GM10248 (cell line): Measurements from ENCODE around the gene DUSP22.
"Not testable (repeated sequence)": the region's sequence is repeated elsewhere in the genome, so short reads cannot be mapped to it uniquely, and the experiment has no call there.

Experiments used
- CTCF ChIA-PET: fragments of 300-600 bp; sonication (Branson Sonifier 250); formaldehyde crosslinking; extraction: SDS; loops from one replicate; lab custom pipeline; 2021; ENCODE audit warnings: antibody characterized with exemption; lab: Yijun Ruan, JAX
- POLR2A ChIA-PET: fragments of 350-650 bp; sonication (Branson Sonifier 250); formaldehyde crosslinking; extraction: SDS; loops from one replicate; lab custom pipeline; 2020; ENCODE audit warnings: antibody characterized with exemption; lab: Yijun Ruan, JAX
- DNase-seq: peaks from one replicate; pipeline ENCODE4 v3.0.0; 2012; ENCODE audit errors: extremely low spot score
- TF ChIP-seq, protein P1 (sequence below): IDR thresholded peaks from 2 replicates; pipeline ENCODE4 v1.5.1; 2012; ENCODE audit warnings: mild to moderate bottlenecking, low read depth; ENCODE audit errors: extremely low read depth, missing control alignments, control extremely low read depth

DUSP22 gene

GRCh38 chr6:281469-282103 is 10.7 kb upstream of the DUSP22 start:
- TF ChIP-seq, protein P1, sequence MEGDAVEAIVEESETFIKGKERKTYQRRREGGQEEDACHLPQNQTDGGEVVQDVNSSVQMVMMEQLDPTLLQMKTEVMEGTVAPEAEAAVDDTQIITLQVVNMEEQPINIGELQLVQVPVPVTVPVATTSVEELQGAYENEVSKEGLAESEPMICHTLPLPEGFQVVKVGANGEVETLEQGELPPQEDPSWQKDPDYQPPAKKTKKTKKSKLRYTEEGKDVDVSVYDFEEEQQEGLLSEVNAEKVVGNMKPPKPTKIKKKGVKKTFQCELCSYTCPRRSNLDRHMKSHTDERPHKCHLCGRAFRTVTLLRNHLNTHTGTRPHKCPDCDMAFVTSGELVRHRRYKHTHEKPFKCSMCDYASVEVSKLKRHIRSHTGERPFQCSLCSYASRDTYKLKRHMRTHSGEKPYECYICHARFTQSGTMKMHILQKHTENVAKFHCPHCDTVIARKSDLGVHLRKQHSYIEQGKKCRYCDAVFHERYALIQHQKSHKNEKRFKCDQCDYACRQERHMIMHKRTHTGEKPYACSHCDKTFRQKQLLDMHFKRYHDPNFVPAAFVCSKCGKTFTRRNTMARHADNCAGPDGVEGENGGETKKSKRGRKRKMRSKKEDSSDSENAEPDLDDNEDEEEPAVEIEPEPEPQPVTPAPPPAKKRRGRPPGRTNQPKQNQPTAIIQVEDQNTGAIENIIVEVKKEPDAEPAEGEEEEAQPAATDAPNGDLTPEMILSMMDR: no peak
- peak; percentile 10 for DNase-seq
- ChIA-PET CTCF (no interaction called here), POLR2A (no interaction called here)

DNA sequence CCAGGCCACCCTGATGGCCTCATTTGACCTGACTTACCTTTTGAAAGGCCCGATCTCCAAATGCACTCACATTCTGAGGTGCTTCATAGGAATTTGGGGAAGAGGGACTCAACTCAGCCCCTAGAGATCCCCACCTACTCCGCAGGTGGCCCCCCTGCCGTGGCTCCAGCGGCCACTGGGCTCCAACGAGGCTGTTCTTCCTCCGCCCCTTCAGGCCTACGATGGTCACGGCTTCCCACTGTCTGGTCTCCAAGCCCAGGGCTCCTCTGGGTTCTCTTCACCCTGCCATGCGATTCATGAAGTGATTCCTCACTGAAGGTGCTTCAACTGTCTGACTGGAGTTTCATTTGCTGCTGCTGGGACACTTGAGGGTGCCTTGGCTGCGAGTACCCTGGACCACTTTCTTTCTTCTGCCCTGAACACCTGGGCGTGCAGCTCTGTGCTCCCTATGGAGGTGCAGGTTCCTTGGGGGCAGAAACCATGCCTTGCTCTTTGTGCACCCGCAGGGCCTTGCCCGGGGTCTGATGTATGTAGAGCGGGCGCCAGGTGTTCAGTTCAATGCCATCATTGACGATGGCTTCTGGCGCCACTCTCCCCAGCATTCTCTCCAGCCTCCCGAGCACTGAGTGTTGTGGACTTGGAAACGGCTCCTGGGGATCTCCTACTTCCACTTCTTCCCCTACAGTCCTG is 10.0 kb upstream of the DUSP22 start:
- CTCF ChIA-PET: interaction anchor here (1.3 to 1.5 kb wide), 2 partner anchors 12 to 26 kb away, joined by 3 read pairs; no protein-coding TSS in a partner anchor
- POLR2A ChIA-PET: no interaction called here
- peak; percentile 19 for DNase-seq
- TF ChIP-seq, protein P1: no peak

DNA sequence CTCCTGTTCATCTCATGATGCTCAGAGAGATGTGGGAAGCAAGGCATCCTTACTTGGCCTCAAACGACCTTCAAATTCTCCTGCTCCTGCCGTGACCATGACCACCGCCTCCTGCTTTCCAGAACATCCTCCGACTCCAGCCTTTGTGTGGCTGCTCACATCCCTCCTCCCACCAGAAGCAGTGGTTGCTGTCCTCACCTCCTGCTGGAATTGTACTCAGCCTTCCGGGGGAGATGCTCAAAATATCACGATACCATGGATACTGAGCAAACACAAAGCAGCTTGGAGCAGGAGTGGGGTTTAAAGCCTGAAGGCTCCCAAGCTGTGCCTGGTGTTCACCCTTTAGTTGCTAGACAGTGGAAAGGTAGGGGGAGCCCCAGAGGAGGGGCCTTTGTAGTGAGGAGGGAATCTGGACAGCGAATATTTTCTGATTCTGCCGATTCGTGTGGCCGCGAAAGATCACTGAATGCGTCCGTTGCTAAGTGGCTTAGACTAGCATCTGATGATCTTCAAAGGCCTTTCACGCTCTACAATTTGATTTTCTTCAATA is 9.3 kb upstream of the DUSP22 start:
- ChIA-PET CTCF (interaction anchor here (1.3 to 1.6 kb wide), 3 partner anchors 11 to 27 kb away, joined by 3 to 4 read pairs (median 3); no protein-coding TSS in a partner anchor), POLR2A (no interaction called here)
- peak; percentile 16 for DNase-seq
- TF ChIP-seq, protein P1: no peak

- DNase-seq: no peak
- CTCF ChIA-PET: interaction anchor here (1.0 to 2.7 kb wide), 3 partner anchors 17 to 95 kb away, joined by 3 to 9 read pairs (median 4); no protein-coding TSS in a partner anchor
- TF ChIP-seq, protein P1: no peak
- POLR2A ChIA-PET: interaction anchor here (1.4 kb wide), 1 partner anchor 108 kb away, joined by 3 read pairs; no protein-coding TSS in a partner anchor
These were observed 7.8 kb upstream of the DUSP22 start for GRCh38 chr6:284486-284885.

- ChIA-PET POLR2A (interaction anchor here (1.4 kb wide), 1 partner anchor 107 kb away, joined by 3 read pairs; no protein-coding TSS in a partner anchor), CTCF (interaction anchor here (0.7 to 2.7 kb wide), 4 partner anchors 27 to 96 kb away, joined by 3 to 11 read pairs (median 6); no protein-coding TSS in a partner anchor)
- TF ChIP-seq, protein P1: no peak
- no peak for DNase-seq
These were observed 7.1 kb upstream of the DUSP22 start for GRCh38 chr6:285030-285771.

GRCh38 chr6:285902-286301 is 6.4 kb upstream of the DUSP22 start:
- not testable (repeated sequence) for DNase-seq
- POLR2A ChIA-PET: interaction anchor here (1.4 kb wide), 1 partner anchor 106 kb away, joined by 3 read pairs; no protein-coding TSS in a partner anchor
- CTCF ChIA-PET: interaction anchor here (0.8 to 2.7 kb wide), 7 partner anchors 12 to 97 kb away, joined by 3 to 11 read pairs (median 7); no protein-coding TSS in a partner anchor
